HG03025 (cell line): ENCODE data around the gene HSPG2.
"Not testable (repeated sequence)": the region's sequence is repeated elsewhere in the genome, so short reads cannot be mapped to it uniquely, and the experiment has no call there.

Experiments
- ATAC-seq: cut with Tn5 transposase; IDR thresholded peaks from one replicate; pipeline ENCODE4 v1.9.1; 2021; ENCODE audit warnings: mild to moderate bottlenecking, moderate library complexity; ENCODE audit not compliant: unreplicated experiment, low FRiP score

Gene HSPG2

DNA sequence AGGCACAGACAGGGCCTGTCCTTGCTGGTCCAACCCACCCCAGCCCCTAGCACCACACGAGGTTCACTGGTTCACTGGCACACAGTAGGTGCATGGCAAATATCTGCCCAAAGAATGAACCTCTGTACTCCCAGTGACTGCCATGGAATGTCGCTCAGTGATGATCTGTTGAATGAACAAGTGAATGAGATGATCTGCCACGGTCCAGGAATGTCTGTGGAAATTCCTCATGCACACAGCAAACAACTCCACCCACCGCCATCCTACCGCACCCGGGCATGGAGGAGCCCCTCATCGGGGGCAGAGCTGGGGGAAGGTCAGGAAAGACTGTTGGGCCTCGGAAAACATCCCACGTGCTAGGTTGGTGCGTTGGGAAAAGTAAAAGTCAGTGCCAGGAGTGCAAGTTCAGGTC lies 1.7 kb downstream of the HSPG2 start:
- ATAC-seq = no peak

GRCh38 chr1:21933397-21934248 lies 3.5 kb downstream of the HSPG2 start:
- no peak for ATAC-seq

GRCh38 chr1:21932127-21932526 lies 5.0 kb downstream of the HSPG2 start:
- no peak for ATAC-seq

- no peak for ATAC-seq
Measured at GRCh38 chr1:21931171-21932093, 5.7 kb downstream of the HSPG2 start.

DNA sequence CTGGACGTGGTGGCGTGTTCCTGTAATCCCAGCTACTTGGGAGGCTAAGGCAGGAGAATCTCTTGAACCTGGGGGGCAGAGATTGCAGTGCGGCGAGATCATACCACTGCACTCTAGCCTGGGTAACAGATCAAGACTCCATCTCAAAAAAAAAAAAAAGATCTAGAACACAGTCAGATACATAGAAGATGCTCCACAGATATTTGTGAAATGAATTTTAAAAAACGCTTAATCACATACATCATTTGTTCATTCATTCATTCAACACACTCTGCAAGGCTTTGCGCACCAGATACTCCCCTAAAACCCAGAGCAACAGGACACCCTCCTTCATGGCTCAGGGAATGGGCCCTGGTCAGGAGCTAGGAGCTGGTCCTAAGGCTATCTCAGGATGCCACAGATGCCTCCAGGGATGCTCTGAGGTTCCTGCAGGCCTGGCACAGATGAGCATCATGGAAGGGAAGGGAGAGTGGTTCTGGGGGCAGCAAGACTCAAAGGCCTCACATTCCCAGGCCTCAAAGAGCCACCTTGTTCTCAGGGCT lies 6.4 kb downstream of the HSPG2 start:
- no peak for ATAC-seq

DNA sequence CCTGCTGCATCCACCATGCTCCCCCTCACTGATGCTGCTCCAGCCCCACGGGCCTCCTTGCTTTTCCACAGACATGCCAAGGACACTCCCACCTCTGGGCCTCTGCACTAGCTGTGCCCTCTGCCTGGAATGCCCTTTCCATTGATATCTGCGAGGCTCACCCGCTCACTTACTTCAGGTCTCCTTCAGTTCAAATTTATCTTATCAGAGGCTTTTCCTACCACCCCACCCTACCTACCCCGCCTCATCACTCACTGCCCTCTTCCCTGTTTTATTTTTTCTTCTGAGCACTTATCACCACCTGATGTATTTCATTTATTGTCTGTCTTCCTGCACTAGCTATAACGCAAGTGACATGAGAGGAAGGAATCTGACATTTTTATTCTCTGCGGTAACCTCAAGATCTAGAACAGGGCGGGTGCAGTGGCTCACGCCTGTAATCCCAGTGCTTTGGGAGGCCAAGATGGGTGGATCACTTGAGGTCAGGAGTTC lies 7.0 kb downstream of the HSPG2 start:
- ATAC-seq = no peak

GRCh38 chr1:21927533-21928237 lies 9.4 kb downstream of the HSPG2 start:
- no peak for ATAC-seq

- no peak for ATAC-seq
Measured at GRCh38 chr1:21926814-21927532, 10.1 kb downstream of the HSPG2 start.

GRCh38 chr1:21926065-21926464 lies 11.0 kb downstream of the HSPG2 start:
- ATAC-seq = no peak

DNA sequence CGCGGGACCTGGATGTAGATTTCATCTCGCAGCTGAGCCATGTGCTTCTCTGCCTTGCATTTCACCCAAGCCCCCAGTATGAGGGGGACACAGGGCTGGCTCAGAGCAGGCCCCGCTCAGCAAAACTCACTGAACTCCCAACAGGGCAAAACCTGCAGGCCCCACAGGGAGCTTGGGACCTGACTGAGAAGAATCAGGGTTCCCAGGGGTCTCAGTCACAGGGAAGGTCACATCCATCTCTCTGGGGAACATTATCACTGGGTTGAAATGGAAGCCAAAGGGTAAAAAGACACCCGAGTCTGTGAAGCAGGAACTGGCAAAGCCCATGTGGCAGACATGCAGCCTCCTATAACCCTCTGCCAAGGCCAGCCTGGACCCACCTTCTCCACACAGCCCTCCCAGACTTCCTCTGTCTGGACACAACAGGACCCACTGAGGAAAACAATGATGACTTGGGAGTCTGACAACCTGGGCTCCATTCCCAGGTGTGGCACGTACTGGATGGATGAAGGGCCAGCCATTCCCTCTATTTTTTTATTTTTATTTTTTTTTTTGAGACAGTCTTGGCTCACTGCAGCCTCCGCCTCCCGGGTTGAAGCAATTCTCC lies 11.7 kb downstream of the HSPG2 start:
- no peak for ATAC-seq

- ATAC-seq = no peak
Measured at GRCh38 chr1:21924503-21925005, 12.6 kb downstream of the HSPG2 start.

DNA sequence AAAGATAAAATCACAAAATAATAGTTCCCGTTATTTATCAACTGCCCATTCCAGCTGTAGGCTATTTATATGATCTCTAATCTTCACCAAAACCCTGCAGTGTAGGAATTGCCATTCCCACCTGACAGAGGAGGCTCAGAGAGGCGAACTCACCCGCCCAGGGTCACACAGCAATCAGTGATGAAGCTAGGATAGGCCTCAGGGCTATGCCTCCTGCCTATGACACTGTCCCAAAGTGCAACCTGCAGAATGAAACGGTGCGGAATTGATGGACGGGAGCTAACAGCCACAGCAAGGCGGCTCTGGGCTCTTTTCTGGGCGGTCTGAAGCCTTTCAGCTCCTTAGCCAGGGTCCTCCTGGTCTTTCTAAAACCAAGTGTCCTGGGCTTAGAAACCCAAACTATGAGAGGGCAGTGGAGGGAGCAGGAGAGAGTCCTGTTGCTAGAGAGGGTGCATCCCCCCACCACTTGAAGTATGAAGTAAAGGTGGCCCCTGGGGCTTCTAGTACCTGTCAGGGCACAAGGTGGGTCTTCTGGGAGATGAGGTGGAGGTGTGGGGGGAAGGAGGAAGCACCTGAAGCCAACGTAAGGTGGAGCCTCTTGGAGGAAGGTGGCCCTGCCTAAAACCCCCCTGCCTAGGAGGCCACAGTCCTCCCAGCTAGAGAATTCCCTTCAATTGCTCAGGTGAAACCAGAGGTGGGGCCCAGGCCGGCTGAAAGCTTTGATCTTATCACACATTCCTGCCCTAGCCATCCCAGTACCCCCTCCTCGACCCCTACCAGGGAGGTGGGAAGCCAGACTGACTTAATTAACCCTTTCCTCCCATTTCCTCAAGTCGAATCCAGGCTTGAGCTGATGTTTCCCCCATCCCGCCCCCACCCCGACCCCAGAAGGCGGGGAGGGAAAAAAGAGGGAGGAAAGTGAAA lies 14.8 kb downstream of the HSPG2 start:
- ATAC-seq = no peak

DNA sequence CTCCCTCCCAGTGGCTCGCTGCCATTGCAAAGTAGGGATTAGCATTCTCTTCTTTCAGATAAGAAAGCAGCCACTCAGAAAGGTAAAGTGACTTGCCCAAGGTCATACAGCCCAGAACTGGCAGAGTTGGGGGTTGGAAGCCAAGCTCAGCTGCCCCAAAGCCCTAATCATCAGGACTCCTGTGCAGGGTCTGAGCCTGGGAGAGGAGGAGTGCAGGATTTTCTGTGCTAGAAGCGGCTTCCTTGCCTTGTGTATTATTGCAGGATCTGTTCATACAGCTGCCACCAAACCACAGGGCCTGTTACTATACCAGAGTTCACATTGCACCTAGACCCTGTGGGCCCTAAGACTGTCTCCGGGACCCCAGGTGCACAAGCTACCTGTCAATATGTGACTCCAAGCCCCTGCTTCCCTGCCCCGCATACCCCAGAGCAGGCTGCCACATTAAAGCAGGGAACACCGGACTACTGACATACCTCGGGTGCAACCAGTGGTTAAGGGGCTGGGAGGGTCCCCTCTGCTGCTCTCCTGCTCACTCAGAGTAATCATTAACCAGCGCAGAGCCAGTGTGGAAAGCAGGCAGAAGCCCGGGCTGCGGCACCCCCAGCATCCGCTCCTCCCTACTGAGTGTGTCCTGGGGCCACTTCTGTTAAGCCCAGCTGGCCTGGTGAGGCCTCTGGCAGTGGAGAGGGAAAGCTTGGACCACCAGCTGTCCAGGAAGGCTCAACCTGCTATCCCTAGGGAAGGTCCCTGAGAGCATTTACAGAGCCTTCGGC lies 15.8 kb downstream of the HSPG2 start:
- ATAC-seq = no peak

GRCh38 chr1:21919520-21919919 lies 17.6 kb downstream of the HSPG2 start:
- ATAC-seq = no peak

DNA sequence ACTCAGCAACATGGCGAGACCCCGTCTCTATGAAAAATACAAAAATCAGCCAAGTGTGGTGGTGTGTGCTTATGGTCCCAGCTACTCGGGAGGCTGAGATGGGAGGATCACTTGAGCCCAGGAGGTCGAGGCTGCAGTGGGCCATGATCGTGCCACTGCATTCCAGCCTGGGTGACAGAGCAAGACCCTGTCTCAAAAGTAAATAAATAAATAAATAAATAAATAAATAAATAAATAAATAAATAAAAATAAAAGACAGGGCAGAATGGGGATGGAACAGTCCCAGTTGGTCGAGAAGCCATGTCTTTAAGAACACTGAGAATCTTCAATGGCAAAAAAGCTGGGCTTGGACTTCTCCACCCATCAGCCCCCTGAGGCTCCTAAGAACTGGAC lies 19.9 kb downstream of the HSPG2 start:
- not testable (repeated sequence) for ATAC-seq

DNA sequence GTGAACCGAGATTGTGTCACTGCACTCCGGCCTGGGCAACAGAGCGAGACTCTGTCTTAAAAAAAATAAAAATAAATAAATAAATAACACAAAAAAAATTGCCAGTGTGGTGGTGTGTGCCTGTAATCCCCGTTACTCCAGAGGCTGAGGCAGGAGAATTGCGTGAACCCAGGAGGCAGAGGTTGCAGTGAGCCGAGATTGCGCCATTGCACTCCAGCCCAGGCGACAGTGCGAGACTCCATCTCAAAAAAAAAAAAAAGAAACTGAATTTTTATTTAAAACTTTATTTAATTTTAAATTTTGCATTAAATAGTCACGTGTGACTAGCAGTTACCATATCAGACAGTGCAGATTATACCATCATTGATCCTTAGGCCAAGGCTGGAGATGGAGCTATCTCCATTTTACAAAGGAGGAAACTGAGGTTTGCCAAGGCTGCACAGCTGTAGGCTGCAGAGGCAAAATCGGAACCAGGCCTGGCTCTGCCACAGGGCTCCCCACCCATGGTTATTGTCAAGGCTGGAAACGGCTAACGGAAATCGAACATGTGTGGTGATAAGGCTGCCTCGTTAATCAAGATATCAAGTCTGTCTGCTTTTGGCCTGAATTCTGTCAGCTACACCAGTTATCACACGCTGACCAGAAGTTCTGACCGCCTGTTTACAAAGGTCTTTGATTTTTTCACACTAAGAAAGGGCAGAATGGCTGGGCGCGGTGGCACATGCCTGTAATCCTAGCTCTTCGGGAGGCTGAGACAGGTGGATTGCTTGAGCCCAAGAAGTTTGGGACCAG lies 20.5 kb downstream of the HSPG2 start:
- ATAC-seq = no peak
